ENCODE results near the gene G2E3.

The G2E3 gene

GRCh38 chr14:30645600-30645999 is 86.6 kb downstream of the G2E3 start:
- DNase-seq (ENCODE audit: extremely low spot score, insufficient read length, low read depth) (no peak), FAIRE-seq (peak; percentile 41)

- DNase-seq (ENCODE audit: extremely low spot score, insufficient read length, low read depth): no peak
- no peak for FAIRE-seq
These were observed 89.5 kb downstream of the G2E3 start for GRCh38 chr14:30648471-30648870.

- DNase-seq (ENCODE audit: extremely low spot score, insufficient read length, low read depth): no peak
- FAIRE-seq: no peak
These were observed 93.0 kb downstream of the G2E3 start for GRCh38 chr14:30651937-30652336.

GRCh38 chr14:30655124-30655523 is 96.2 kb downstream of the G2E3 start:
- FAIRE-seq (no peak), DNase-seq (ENCODE audit: extremely low spot score, insufficient read length, low read depth) (no peak)

- FAIRE-seq: no peak
These were observed 96.7 kb downstream of the G2E3 start for GRCh38 chr14:30655658-30656057.

GRCh38 chr14:30656190-30656632 is 97.3 kb downstream of the G2E3 start:
- FAIRE-seq (peak; percentile 86), DNase-seq (ENCODE audit: extremely low spot score, insufficient read length, low read depth) (no peak)

More at GRCh38 chr14:30655658-30656057, 96.7 kb downstream of the G2E3 start:
- DNase-seq (ENCODE audit: extremely low spot score, insufficient read length, low read depth): no peak

GRCh38 chr14:30657050-30657449 is 98.1 kb downstream of the G2E3 start:
- no peak for DNase-seq (ENCODE audit: extremely low spot score, insufficient read length, low read depth)
- FAIRE-seq: no peak

- FAIRE-seq: no peak
- DNase-seq (ENCODE audit: extremely low spot score, insufficient read length, low read depth): no peak
These were observed 98.7 kb downstream of the G2E3 start for GRCh38 chr14:30657606-30658163.

GRCh38 chr14:30658645-30659044 is 99.7 kb downstream of the G2E3 start:
- FAIRE-seq (no peak), DNase-seq (ENCODE audit: extremely low spot score, insufficient read length, low read depth) (no peak)

GRCh38 chr14:30669594-30669993 is 110.6 kb downstream of the G2E3 start:
- DNase-seq (ENCODE audit: extremely low spot score, insufficient read length, low read depth) (no peak), FAIRE-seq (no peak)
